GM10248 (cell line): ENCODE measurements around the gene FBXL14.

ENCODE experiments used
- CTCF ChIA-PET: fragments of 300-600 bp; sonication (Branson Sonifier 250); formaldehyde crosslinking; extraction: SDS; loops from one replicate; lab custom pipeline; 2021; ENCODE audit warnings: antibody characterized with exemption; lab: Yijun Ruan, JAX
- POLR2A ChIA-PET: fragments of 350-650 bp; sonication (Branson Sonifier 250); formaldehyde crosslinking; extraction: SDS; loops from one replicate; lab custom pipeline; 2020; ENCODE audit warnings: antibody characterized with exemption; lab: Yijun Ruan, JAX
- DNase-seq: peaks from one replicate; pipeline ENCODE4 v3.0.0; 2012; ENCODE audit errors: extremely low spot score
- TF ChIP-seq, protein P1 (sequence below): IDR thresholded peaks from 2 replicates; pipeline ENCODE4 v1.5.1; 2012; ENCODE audit warnings: mild to moderate bottlenecking, low read depth; ENCODE audit errors: extremely low read depth, missing control alignments, control extremely low read depth

FBXL14 gene, protein sequence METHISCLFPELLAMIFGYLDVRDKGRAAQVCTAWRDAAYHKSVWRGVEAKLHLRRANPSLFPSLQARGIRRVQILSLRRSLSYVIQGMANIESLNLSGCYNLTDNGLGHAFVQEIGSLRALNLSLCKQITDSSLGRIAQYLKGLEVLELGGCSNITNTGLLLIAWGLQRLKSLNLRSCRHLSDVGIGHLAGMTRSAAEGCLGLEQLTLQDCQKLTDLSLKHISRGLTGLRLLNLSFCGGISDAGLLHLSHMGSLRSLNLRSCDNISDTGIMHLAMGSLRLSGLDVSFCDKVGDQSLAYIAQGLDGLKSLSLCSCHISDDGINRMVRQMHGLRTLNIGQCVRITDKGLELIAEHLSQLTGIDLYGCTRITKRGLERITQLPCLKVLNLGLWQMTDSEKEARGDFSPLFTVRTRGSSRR

DNA sequence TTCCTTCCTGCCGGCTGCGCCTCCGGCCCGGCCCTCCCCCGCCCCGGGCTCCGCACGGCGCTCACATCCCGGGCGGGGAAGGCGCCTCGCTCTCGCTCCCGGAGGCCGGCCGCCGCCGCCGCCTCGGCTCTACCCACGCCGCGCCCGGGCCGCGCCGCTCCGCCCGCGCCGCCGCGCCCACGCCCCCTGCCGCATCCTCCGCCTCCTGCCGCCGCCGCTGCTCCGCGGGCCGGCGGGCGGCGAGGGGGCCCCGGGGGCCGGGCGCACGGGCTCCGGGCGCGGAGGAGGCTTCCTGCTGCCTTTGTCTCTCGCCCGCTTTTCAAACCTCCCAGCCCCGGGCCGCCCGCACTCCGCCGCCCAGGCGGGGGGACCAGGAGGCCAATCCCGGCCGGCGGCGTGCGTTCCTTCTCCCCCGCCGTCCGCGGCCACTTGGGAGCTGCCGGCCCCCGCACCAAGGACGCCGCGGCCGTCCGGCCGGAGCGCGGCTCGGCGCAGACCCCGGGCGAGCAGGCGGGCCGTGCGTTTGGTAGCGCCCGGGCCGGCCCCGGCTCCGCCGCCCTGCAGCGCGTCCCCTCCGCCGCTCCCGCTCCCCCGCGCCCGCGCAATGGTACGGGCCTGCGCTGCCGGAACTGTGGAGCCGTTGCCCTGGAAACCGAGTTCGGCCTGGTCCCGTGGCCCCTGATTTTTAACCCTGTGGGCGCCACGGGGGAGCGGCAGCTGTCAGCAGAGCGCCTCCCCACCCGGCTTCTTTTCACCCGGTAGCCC, at the start of gene FBXL14:
FBXL14 (minus strand) TSS at position 321 of the 765 bp plus-strand sequence. CDS start 515 bp downstream, outside the sequence.
- TF ChIP-seq, protein P1, sequence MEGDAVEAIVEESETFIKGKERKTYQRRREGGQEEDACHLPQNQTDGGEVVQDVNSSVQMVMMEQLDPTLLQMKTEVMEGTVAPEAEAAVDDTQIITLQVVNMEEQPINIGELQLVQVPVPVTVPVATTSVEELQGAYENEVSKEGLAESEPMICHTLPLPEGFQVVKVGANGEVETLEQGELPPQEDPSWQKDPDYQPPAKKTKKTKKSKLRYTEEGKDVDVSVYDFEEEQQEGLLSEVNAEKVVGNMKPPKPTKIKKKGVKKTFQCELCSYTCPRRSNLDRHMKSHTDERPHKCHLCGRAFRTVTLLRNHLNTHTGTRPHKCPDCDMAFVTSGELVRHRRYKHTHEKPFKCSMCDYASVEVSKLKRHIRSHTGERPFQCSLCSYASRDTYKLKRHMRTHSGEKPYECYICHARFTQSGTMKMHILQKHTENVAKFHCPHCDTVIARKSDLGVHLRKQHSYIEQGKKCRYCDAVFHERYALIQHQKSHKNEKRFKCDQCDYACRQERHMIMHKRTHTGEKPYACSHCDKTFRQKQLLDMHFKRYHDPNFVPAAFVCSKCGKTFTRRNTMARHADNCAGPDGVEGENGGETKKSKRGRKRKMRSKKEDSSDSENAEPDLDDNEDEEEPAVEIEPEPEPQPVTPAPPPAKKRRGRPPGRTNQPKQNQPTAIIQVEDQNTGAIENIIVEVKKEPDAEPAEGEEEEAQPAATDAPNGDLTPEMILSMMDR: peak; percentile 7
- POLR2A ChIA-PET: no interaction called here
- CTCF ChIA-PET: interaction anchor here (0.8 to 3.8 kb wide), 5 partner anchors 11 to 477 kb away, joined by 3 to 29 read pairs (median 4); no protein-coding TSS in a partner anchor

GRCh38 chr12:1643905-1644533, 49.6 kb upstream of the FBXL14 start:
- CTCF ChIA-PET: interaction anchor here (2.3 to 20.3 kb wide), 3 partner anchors 9 to 145 kb away, joined by 16 to 627 read pairs (median 30); no protein-coding TSS in a partner anchor
- POLR2A ChIA-PET: no interaction called here
- no peak for DNase-seq
- TF ChIP-seq, protein P1: no peak

More for the DNA sequence above, at the start of gene FBXL14:
- DNase-seq: peak; percentile 85

DNA sequence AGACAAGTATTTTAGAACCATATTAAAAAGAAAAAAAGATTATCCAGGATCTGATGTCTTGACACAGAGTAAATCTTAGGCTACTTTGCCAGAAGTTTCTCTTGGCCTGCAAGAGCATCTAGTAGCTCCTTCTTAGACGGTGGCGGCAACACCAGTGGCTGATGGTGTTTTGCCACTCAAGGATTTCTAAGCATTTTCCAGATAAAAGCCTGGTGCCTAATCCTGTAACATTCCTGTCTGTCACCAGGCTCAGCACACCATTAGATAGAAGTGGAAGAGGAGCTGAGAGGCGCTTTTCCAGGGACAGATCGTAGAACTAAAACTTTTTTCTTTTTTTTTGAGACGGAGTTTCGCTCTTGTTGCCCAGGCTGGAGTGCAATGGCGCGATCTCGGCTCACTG, 48.7 kb upstream of the FBXL14 start:
- ChIA-PET CTCF (interaction anchor here (2.3 to 20.3 kb wide), 3 partner anchors 10 to 146 kb away, joined by 16 to 627 read pairs (median 30); no protein-coding TSS in a partner anchor), POLR2A (no interaction called here)
- no peak for DNase-seq
- TF ChIP-seq, protein P1: no peak

- CTCF ChIA-PET: interaction anchor here (2.3 to 20.3 kb wide), 3 partner anchors 9 to 147 kb away, joined by 16 to 627 read pairs (median 30); no protein-coding TSS in a partner anchor
- no peak for DNase-seq
Measured at GRCh38 chr12:1642513-1642912, 48.1 kb upstream of the FBXL14 start.

GRCh38 chr12:1640328-1641234, 46.2 kb upstream of the FBXL14 start:
- TF ChIP-seq, protein P1: no peak
- ChIA-PET CTCF (interaction anchor here (1.8 to 8.3 kb wide), 3 partner anchors 14 to 299 kb away, joined by 9 to 106 read pairs (median 95); no protein-coding TSS in a partner anchor), POLR2A (no interaction called here)
- DNase-seq: no peak

More at GRCh38 chr12:1642513-1642912, 48.1 kb upstream of the FBXL14 start:
- TF ChIP-seq, protein P1: no peak
- POLR2A ChIA-PET: no interaction called here
